HG03575 (cell line): ENCODE data around the gene DR1.
"Not testable (repeated sequence)": the region's sequence is repeated elsewhere in the genome, so short reads cannot be mapped to it uniquely, and the experiment has no call there.

ENCODE experiments used
- ATAC-seq: cut with Tn5 transposase; IDR thresholded peaks from one replicate; pipeline ENCODE4 v1.9.1; 2021; ENCODE audit not compliant: unreplicated experiment, insufficient number of reproducible peaks, low FRiP score; ENCODE audit errors: extremely low read depth

Gene DR1

DNA sequence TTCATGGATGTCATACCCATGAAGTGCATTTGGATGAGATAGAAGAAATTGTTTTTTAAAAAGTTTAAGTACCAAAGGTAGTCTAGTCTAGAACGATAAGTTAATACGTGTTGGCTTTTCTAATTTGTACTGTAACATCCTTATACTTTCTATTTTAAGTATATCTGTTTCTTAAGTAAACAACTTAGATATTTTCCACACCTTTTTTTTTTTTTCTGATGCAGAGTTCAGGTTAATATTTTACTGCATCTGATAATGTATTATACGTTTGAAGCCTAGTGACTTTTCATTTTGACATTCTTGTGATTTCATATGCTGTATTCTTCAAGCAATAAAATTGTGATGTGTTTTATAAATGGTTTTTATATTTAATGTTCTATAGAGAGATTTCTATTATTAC lies 16.5 kb downstream of the DR1 start:
- no peak for ATAC-seq

DNA sequence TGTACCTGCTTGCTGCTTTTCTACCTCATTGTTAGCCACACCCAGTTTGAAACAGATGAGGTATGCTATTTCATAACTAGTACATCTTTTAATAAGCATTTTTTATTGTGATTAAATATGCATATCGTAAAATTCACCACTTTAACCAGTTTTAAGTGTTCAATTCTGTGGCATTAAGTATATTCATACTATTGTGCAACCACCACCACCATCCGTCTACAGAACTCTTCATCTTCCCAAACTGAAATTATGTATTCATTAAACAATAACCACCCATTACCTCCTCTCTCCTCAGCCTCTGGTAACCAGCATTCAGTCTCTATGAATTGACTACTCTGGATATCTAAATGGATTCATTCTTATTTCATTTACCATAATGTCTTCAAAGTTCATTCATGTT lies 20.1 kb downstream of the DR1 start:
- ATAC-seq, result no peak

DNA sequence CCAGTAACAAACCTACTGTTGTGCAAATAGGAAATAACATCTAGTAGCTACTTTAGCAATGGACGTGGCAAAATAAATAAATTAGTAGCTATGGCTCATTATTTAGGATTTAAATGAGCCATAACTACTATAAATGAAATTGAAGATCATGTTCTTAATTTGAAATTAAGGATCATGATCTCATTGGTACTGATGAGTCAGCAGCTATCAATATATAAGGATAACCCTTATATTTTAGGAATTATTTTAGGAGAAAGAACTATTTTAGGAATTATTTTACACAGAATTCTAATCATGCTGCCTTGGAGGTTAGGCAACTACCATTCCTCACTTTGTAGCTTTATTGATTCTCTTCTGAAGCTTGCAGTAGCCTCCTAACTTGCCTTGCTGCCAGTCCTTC lies 24.0 kb downstream of the DR1 start:
- ATAC-seq, result no peak

DNA sequence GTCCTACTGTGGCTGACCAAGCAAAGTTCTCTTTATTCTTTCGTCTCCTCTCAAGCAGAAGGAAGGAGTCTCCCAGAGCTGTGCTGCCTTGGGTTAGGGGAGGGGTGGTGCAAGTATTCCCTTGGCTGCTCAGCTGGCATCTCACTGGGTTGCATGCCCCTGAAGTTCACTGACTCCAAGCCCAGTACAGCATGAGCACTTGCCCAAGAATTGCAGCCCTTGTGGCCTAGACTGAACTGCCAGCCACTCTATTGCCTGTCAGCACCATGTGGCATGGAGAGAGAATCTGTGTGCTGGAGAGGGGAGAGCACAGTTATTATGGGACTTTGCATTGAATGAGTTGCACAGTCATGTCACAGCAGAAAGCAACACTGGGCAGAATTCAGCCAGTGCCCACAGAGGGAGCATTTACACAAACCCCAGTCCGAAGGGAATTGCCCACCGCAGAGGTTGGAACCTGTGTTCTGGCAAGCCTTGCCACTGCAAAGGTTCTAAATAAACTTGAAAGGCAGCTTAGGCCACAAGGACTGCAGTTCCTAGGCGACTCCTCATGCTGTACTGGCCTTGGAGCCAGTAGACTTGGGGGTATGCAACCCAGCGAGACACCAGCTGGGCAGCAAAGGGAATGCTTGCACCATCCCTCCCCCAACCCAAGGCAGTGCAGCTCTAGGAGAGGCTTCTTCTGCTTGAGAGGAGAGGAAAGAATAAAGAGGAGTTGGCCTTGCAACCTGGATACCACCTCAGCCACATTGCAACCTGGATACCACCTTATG lies 28.8 kb downstream of the DR1 start:
- no peak for ATAC-seq

DNA sequence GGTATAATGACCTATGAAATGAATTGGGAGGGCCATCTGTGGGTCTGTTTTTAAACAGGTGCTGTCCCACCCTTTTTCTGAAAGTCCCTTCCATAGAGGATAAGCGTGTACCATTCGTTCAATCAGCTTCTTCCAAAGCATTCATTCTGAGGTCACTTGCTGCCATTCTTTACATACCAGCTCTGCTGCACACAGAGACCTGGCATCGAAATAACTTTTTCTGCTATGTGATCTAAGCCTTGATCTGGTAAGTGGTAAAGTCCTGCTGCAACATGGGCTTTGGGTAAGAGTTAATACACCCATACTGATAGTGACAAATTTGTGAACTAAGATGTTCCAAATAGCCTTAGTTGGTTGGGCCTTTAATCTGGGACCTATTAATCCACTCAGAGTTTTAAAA lies 38.9 kb downstream of the DR1 start:
- no peak for ATAC-seq

DNA sequence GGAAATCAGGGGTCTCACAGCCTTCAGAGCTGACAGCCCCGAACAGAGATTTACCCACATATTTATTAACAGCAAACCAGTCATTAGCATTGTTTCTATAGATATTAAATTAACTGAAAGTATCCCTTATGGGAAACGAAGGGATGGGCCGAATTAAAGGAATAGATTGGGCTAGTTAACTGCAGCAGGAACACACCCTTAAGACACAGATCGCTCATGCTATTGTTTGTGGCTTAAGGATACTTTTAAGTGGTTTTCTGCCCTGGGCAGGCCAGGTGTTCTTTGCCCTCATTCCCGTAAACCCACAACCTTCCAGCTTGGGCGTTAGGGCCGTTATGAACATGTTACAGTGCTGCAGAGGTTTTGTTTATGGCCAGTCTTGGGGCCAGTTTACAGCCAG lies 40.6 kb downstream of the DR1 start:
- not testable (repeated sequence) for ATAC-seq

DNA sequence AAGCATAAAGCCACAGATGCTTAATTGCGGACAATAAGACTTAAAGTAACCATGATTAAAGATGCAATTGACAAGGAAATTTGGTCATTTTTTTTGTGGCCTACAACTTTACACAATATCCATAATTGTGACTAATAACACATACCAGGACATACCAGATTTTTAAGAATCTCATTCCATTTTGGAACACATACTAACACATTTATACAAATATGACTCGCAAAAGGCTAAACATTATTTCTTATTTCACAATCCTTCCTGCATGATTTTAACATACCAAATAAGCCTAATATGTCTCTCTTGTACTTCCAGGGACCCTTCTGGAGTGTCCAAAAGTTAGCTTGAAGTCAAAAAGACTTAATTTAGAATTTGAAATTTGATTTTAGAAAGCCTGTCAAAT lies 48.8 kb downstream of the DR1 start:
- no peak for ATAC-seq

DNA sequence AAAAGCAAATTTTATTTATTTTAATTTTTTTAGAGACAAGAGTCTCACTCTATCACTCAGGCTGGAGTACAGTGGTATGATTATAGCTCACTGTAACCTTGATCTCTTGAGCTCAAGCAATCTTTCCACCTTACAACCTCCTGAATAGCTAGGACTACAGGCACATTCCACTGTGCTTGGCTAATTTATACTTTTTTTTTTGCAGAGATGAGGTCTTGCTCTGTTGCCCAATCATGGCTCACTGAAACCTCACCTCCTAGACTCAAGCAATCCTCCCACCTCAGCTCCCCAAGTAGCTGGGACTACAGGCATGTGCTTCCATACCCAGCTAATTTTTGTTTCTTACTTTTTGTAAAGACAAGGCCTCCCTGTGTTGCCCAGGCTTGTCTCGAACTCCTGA lies 49.5 kb downstream of the DR1 start:
- ATAC-seq, result no peak

DNA sequence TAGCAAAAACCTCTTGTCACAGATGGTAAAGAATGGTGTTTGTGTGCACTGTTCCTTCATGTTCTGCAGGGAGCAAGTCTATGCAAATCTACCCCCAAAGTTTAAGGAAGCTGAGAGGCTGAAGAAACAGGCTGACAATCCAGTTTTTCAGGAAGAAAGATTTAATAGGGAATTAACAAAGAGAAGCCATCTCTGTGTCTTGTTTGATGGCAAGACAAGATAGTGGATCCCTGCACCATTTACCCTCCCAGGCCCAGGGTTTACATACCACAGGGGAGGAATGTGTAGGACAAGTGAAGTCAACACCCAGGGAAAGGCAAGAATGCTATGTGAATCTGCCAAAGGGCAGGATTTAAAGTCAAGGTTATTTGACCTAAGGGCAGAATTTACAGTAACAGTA lies 54.1 kb downstream of the DR1 start:
- ATAC-seq, result no peak

DNA sequence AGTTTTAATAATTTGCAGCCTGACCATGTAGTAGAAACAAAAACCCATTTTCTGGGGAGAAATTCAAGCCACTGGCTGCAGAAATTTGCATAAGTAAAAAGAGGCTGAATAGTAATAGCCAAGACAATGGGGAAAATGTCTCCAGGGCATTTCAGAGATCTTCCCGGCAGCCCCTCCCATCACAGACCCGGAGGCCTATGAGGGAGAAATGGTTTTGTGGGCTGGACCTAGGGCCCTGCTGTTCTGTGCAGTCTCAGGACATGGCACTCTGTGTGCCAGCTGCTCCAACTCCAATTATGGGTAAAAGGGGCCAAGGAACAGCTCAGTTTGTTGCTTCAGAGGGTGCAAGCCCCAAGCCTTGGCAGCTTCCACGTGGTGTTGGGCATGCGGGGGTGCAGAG lies 62.5 kb downstream of the DR1 start:
- no peak for ATAC-seq

DNA sequence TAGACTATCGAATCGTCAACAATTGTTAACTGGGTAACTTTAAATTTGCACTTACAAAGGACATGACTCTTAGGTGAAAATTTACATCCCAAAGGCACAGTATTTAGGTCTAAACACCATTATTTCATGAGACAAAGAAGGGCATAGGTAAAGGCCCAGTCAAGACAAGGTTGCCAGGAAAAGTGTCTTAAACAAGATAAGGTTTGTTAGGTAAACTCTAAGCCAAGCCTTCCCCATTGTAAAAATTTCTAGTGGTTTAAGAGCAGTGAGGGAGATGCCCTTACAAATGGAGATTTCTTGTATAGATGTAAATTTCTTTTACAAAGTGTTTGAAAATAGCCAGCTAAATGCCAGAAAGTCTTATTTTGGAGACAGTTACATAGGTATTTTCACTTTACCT lies 65.3 kb downstream of the DR1 start:
- no peak for ATAC-seq

DNA sequence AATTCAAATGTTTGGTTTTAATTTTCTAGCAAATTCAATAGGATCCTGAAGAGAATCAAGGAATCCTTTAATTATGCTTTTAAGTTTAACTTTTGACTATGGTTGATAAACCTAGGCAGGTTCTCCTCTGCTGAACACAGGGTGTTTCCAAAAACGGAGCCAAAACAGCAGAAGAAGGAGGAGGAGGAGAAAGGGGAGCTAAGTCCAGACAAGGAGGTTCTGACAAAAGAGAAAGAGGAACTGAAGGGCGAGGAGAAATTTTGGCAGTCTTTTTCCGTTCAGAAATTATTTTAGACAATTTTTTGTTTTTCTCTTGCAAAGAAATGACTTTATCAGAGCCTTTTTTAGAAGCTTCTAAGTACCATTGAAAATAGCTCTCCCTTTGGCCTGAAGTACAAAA lies 69.0 kb downstream of the DR1 start:
- no peak for ATAC-seq

DNA sequence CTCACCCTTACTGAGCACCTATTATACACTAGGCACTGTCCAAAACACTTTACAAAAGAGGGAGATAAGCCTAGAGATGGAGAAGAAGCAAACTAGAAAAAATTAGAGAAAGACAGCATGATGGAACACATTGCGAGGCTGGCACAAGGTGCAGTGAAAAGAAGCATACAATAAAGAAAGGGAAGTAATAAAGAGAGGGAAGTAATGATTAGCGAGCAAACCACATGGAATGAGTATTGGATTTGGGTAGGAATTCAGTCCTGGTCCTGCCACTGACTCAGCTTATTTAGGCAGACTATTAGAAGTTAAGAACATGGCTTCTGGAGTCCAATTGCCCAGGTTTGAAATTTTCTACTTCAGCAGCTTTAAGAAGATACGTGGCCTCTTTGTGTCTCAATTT lies 69.6 kb downstream of the DR1 start:
- ATAC-seq, result no peak

DNA sequence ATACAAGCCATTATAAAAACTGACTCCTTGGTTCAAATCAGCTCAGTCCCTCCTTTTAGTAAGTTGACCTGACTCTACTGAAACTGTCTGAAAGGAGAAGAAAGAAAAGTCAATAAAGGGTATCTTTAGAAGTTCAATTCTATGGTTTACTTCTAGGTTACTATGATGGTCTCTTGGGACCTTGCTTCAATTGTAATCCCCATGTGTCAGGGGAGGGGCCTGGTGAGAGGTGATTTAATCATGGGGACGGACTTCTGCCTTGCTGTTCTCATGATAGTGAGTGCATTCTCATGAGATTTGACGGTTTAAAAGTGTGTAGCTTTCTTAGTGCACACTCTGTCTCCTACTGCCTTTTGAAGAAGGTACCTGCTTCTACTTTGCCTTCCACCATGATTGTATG lies 70.5 kb downstream of the DR1 start:
- ATAC-seq, result no peak
